ENCODE measurements around the gene DEFB131A. TPM values are rescaled to one million over a fixed set of nuclear protein-coding genes. Genes with fewer than 3 reads are reported as not detected.
"Not testable (repeated sequence)": the region's sequence is repeated elsewhere in the genome, so short reads cannot be mapped to it uniquely, and the experiment has no call there.

The DEFB131A gene
- total RNA-seq, 4 donors from 2014 or later: not detected

DNA sequence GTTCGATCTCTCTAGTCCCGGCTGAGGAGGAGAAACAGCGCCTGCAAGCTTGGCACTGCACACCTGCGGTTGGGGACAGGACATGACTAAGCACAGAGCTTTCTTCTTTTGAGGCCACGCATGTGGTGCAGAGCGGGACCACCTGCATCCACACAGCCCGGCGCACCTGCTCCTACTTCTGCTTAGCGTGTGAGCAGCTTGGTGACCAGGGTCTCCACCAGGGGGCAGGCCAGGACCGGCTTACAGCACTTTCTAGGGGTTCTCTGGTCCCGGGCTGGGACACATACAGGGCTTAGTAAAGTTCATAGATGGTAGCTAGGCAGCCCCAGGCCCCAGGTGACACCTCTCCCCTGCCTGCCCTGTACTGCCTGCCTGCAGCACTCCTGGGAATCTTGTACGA is 51.2 kb downstream of the DEFB131A start:
- H3K27ac ChIP-seq; H3K36me3 ChIP-seq; H3K27me3 ChIP-seq; H3K4me1 ChIP-seq; H3K4me3 ChIP-seq; intact Hi-C loops (cut with DNase I; ENCODE audit: low total_unique reads); H3K9me3 ChIP-seq; DNase-seq: not testable (repeated sequence)
- TF ChIP-seq CTCF (IDR thresholded peaks at IDR 0.05): peak in 2 of 4 experiments; percentile 4 to 8

DNA sequence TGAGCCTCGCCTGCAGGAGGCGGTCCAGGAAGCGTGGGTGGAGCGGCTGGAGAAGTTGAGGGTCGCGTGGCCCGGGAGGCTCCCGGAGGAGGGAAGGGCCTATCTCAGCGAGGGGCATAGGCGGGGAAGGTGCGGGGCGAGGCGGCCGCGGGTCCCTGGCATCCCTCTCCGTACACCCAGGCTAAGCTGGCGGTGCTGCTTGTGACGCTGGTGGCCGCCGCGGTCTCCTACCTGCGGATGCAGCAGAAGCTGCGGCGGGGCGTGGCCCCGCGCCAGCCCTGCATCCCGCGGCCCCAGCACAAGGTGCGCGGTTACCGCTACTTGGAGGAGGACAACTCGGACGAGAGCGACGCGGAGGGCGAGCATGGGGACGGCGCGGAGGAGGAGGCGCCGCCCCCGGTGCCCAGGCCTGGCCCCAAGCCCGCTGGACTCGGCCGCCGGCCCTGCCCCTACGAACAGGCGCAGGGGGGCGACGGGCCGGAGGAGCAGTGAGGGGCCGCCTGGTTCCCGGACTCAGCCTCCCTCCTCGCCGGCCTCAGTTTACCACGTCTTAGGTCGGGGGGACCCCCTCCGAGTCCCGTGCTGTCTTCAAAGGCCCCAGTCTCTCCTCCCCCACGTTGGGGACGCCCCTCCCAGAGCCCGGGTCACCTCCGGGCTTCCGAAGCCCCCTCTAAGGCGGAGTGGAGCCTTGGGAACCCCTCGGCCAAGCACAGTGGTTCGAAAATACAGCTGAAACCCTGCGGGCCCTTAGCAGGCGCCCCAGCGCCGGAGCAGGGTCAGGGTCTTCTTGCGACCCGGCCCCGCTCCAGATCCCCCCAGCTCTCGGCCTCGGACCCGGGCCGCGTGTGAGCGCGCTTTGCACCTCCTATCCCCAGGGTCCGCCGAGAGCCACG is 53.6 kb downstream of the DEFB131A start:
- H3K4me1 ChIP-seq; H3K4me3 ChIP-seq; H3K9me3 ChIP-seq; H3K27ac ChIP-seq; intact Hi-C loops (cut with DNase I; ENCODE audit: low total_unique reads); DNase-seq; H3K36me3 ChIP-seq; H3K27me3 ChIP-seq: not testable (repeated sequence)

DNA sequence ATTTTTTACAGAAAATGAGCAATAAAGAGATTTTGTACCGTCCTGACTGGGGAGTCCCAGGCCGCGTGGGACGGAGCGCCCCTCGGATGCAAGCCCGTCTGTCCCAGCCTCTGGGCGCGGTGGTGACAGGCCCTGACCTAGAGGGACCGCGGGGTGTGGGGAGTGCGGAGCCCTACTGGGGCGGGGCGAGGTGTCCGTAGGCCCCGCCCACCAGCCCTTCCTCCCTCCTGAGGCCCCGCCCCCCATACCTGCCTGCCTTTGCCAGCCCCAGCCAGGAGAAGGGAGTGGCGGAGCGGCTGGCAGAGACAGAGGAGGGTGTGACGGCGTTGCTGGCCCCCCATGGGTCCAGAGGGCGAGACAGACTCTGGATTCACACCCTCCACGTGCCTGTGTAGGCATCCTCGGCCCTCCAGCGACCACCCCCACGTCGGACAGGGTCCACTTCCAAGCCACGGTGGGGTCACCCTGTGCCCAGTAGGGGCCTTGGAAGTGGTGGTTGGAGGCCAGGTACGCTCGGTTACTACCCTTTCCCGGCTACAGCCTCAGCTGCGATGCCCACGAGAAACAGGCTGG is 54.3 kb downstream of the DEFB131A start:
- H3K36me3 ChIP-seq; intact Hi-C loops (cut with DNase I; ENCODE audit: low total_unique reads); H3K4me3 ChIP-seq; DNase-seq; H3K9me3 ChIP-seq; H3K4me1 ChIP-seq; H3K27ac ChIP-seq; H3K27me3 ChIP-seq: not testable (repeated sequence)

GRCh38 chr4:9499974-9500487 is 55.8 kb downstream of the DEFB131A start:
- DNase-seq; H3K27me3 ChIP-seq; H3K9me3 ChIP-seq; H3K36me3 ChIP-seq; H3K4me1 ChIP-seq; H3K4me3 ChIP-seq; H3K27ac ChIP-seq; intact Hi-C loops (cut with DNase I; ENCODE audit: low total_unique reads): not testable (repeated sequence)

Small RNA genes lying within 50 kb of the gene (small RNA-seq; reads per million reads assigned to genes)
- gene RNA5SP153: not detected

Other genes with a start within 250 kb of the DEFB131A start
- not detected for gene USP17L10, start 233.8 kb upstream of the DEFB131A start, total RNA-seq
- not detected for gene USP17L11, start 229.0 kb upstream of the DEFB131A start, total RNA-seq
- not detected for gene USP17L12, start 224.3 kb upstream of the DEFB131A start, total RNA-seq
- gene USP17L13, start 219.5 kb upstream of the DEFB131A start, total RNA-seq: not detected
- under 1 TPM in 1 of 4 donors, not detected in 3; 0.27 TPM for gene USP17L15, start 210.0 kb upstream of the DEFB131A start, total RNA-seq
- not detected for gene USP17L17, start 200.5 kb upstream of the DEFB131A start, total RNA-seq
- gene USP17L18, start 195.8 kb upstream of the DEFB131A start, total RNA-seq: not detected
- gene USP17L19, start 191.0 kb upstream of the DEFB131A start, total RNA-seq: not detected
- gene USP17L20, start 186.3 kb upstream of the DEFB131A start, total RNA-seq: not detected
- gene USP17L21, start 181.5 kb upstream of the DEFB131A start, total RNA-seq: not detected
- gene USP17L22, start 176.8 kb upstream of the DEFB131A start, total RNA-seq: not detected
- not detected for gene USP17L24, start 119.2 kb upstream of the DEFB131A start, total RNA-seq
- not detected for gene USP17L25, start 114.5 kb upstream of the DEFB131A start, total RNA-seq
- gene USP17L26, start 109.8 kb upstream of the DEFB131A start, total RNA-seq: not detected
- not detected for gene USP17L5, start 105.0 kb upstream of the DEFB131A start, total RNA-seq
- not detected for gene USP17L27, start 100.3 kb upstream of the DEFB131A start, total RNA-seq
- gene USP17L28, start 95.5 kb upstream of the DEFB131A start, total RNA-seq: not detected
- not detected for gene USP17L29, start 90.8 kb upstream of the DEFB131A start, total RNA-seq
- gene USP17L30, start 81.3 kb upstream of the DEFB131A start, total RNA-seq: not detected